ENCODE results near the gene LMO1. TPM values are rescaled to one million over a fixed set of nuclear protein-coding genes. Genes with fewer than 3 reads are reported as not detected.

The LMO1 gene
- total RNA-seq, 4 donors from 2014 or later = 0.50 TPM; not detected in 3

DNA sequence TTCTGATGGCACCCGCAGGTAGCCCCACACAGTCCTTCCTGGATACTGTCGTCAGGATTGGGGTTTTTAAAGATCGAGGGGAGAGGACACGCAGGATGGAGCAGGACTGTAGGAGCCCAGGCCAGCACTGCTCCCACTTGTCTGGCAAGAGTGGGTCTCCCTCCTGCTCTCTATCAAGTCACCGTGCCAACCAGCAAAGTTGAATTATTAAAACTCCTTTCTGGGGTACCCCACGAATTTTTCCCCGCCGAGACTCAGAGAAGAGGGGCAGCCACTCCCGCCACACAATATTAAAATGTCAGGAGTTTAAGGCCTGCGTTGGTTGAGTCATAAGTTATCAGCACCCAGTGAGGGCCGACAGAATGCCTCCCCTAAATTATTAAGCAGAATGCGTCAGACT is 10.1 kb downstream of the LMO1 start:
- 87% methylated on average over 12 of the region's 12 CpGs for WGBS
- H3K4me3 ChIP-seq = no peak overlapping the region
- TF ChIP-seq POLR2AphosphoS5 (IDR thresholded peaks at IDR 0.05) = no peak
- TF ChIP-seq POLR2A (IDR thresholded peaks at IDR 0.05; ENCODE audit: low read depth) = no peak
- TF ChIP-seq, protein P1, sequence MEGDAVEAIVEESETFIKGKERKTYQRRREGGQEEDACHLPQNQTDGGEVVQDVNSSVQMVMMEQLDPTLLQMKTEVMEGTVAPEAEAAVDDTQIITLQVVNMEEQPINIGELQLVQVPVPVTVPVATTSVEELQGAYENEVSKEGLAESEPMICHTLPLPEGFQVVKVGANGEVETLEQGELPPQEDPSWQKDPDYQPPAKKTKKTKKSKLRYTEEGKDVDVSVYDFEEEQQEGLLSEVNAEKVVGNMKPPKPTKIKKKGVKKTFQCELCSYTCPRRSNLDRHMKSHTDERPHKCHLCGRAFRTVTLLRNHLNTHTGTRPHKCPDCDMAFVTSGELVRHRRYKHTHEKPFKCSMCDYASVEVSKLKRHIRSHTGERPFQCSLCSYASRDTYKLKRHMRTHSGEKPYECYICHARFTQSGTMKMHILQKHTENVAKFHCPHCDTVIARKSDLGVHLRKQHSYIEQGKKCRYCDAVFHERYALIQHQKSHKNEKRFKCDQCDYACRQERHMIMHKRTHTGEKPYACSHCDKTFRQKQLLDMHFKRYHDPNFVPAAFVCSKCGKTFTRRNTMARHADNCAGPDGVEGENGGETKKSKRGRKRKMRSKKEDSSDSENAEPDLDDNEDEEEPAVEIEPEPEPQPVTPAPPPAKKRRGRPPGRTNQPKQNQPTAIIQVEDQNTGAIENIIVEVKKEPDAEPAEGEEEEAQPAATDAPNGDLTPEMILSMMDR (IDR thresholded peaks at IDR 0.05) = no peak
- TF ChIP-seq EP300 (IDR thresholded peaks at IDR 0.05) = no peak
- no peaks in the 10 kb centered on the region for H3K9me3 ChIP-seq
- H3K27me3 ChIP-seq = no peaks in the 10 kb centered on the region
- intact Hi-C loops (cut with DNase I) = no loop called here
- DNase-seq (ENCODE audit: extremely low spot score) = no peak
- no peaks in the 10 kb centered on the region for H3K36me3 ChIP-seq
- H3K27ac ChIP-seq (replicated peaks in 1 of 4) = no peak overlapping the region
- H3K4me1 ChIP-seq = peaks cover under 1 to 7% (median 4%) of the 10 kb centered on the region in 4 donors

DNA sequence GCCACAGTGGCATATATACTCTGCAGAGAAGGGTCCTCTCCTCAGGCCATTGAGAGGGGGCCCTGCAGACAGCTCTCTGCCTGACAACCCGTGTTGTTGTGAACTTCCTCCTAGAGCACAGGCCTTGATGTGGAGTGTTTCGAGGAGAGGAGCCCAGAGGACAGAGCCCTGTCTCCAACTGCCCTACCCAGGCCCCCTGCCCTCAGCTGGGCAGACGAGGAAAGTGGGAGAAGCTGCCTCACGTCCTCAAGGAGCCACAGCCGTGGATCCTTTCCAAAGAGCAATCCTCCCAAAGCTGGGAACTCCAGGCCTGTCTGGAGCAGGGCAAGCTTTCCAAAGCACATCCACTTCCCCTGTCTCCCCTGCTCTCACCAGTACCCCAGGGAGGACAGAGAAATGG is 10.7 kb downstream of the LMO1 start:
- no peaks in the 10 kb centered on the region for H3K36me3 ChIP-seq
- H3K4me3 ChIP-seq = no peak overlapping the region
- H3K4me1 ChIP-seq = peaks cover 0 to under 1% (median 0%) of the 10 kb centered on the region in 4 donors
- TF ChIP-seq POLR2A (IDR thresholded peaks at IDR 0.05; ENCODE audit: low read depth) (no peak), EP300 (IDR thresholded peaks at IDR 0.05) (no peak), POLR2AphosphoS5 (IDR thresholded peaks at IDR 0.05) (no peak)
- TF ChIP-seq, protein P1 (IDR thresholded peaks at IDR 0.05) = no peak
- no peaks in the 10 kb centered on the region for H3K9me3 ChIP-seq
- no peak overlapping the region for H3K27ac ChIP-seq (replicated peaks in 1 of 4)
- WGBS = 90% methylated on average over 4 of the region's 5 CpGs
- no peak for DNase-seq (ENCODE audit: extremely low spot score)
- H3K27me3 ChIP-seq = no peaks in the 10 kb centered on the region
- intact Hi-C loops (cut with DNase I) = no loop called here

DNA sequence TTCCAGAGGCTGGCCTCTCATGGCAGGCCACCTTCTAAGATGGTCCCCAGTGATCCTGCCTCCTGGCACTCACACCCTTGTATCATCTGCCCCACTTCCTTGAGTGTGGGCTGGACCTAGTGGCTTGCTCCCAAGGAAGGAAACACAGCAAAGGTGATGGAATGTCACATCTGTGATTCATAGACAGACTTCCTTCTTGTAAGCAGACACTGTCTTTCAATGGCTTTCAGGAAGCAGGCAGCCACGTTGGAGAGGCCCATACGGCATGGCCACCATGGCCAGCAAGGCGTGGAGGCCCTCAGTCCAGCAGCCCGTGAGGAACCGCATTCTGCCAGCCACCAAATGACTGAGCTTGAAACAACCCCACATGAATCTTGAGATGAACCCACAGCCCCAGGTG is 11.3 kb downstream of the LMO1 start:
- Histone ChIP-seq H3K4me1 (no peaks in the 10 kb centered on the region), H3K27me3 (no peaks in the 10 kb centered on the region), H3K9me3 (no peaks in the 10 kb centered on the region), H3K4me3 (no peak overlapping the region), H3K27ac (replicated peaks in 1 of 4) (no peak overlapping the region), H3K36me3 (no peaks in the 10 kb centered on the region)
- 70% methylated on average over 5 of the region's 5 CpGs for WGBS
- no peak for DNase-seq (ENCODE audit: extremely low spot score)
- intact Hi-C loops (cut with DNase I) = no loop called here
- no peak for TF ChIP-seq POLR2A (IDR thresholded peaks at IDR 0.05; ENCODE audit: low read depth)
- TF ChIP-seq POLR2AphosphoS5 (IDR thresholded peaks at IDR 0.05) = no peak
- TF ChIP-seq, protein P1 (IDR thresholded peaks at IDR 0.05) = no peak
- TF ChIP-seq EP300 (IDR thresholded peaks at IDR 0.05) = no peak

DNA sequence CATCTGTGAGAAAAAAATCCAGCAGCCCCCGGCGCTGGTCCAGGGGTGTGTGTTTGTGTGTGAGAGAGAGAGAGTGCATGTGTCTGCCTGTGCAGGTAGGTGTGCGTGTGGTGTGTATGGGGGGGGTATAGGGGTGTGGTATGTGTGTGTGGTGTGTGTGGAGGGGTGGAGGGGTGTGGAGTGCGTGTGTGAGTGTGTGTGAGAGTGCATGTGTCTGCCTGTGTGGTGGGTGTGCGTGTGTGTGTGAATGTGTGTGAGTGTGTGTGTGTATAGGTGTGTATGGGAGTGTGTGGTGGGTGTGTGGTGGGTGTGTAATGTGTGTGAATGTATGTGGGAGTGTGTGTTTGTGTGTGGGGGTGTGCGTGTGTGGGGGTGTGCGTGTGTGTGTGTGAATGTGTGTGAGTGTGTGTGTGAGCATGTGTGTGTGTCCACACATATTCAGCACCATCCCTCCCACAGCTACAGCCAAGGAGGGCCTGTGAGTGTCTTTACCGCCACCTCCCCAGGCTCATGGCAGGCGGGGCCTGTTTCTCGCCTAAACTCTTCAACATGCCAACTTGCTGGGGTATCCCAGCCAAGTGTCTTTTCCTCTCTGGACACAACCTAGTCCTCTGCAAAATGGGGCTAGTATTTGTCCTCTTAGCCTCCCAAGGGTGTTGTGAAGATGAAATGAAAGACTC is 11.9 kb downstream of the LMO1 start:
- TF ChIP-seq, protein P1 (IDR thresholded peaks at IDR 0.05) = no peak
- no peak for TF ChIP-seq POLR2AphosphoS5 (IDR thresholded peaks at IDR 0.05)
- no peak for TF ChIP-seq EP300 (IDR thresholded peaks at IDR 0.05)
- TF ChIP-seq POLR2A (IDR thresholded peaks at IDR 0.05; ENCODE audit: low read depth) = no peak
- no peaks in the 10 kb centered on the region for H3K9me3 ChIP-seq
- no peaks in the 10 kb centered on the region for H3K36me3 ChIP-seq
- intact Hi-C loops (cut with DNase I) = no loop called here
- H3K4me3 ChIP-seq = no peak overlapping the region
- H3K4me1 ChIP-seq = no peaks in the 10 kb centered on the region
- WGBS = 86% methylated on average over 10 of the region's 10 CpGs
- H3K27me3 ChIP-seq = no peaks in the 10 kb centered on the region
- no peak overlapping the region for H3K27ac ChIP-seq (replicated peaks in 1 of 4)
- DNase-seq (ENCODE audit: extremely low spot score) = no peak

Measured in esophagus muscularis mucosa (tissue), 4 donors.